Neural cell (in vitro differentiated cells): ENCODE measurements around the gene ATP6AP1. TPM values are rescaled to one million over a fixed set of nuclear protein-coding genes. Genes with fewer than 3 reads are reported as not detected.
"Not testable (repeated sequence)": the region's sequence is repeated elsewhere in the genome, so short reads cannot be mapped to it uniquely, and the experiment has no call there.

Experiments
- H2AFZ ChIP-seq: fragments of 200-600, 300-800 bp; sonication (generic), shearing (Covaris generic); 2 replicates; pipeline ENCODE4 v1.6.0; 2014; ENCODE audit warnings: low read depth, mild to moderate bottlenecking, antibody characterized with exemption, low read length, moderate library complexity
- H3F3A ChIP-seq: fragments of 200-600 bp; shearing (Covaris generic); 2 replicates; pipeline ENCODE4 v1.6.1; 2016; ENCODE audit warnings: mild to moderate bottlenecking, moderate library complexity, mixed read lengths, antibody characterized with exemption, low read length; ENCODE audit not compliant: insufficient read depth, poor library complexity, severe bottlenecking
- H3K27ac ChIP-seq: fragments of 200-600, 300-800 bp; sonication (generic), shearing (Covaris generic); 2 replicates; pipeline ENCODE4 v1.5.1; 2014; ENCODE audit warnings: mild to moderate bottlenecking, low read length, moderate library complexity
- H3K27me3 ChIP-seq: fragments of 300-800, 200-600 bp; sonication (generic), shearing (Covaris generic); 2 replicates; pipeline ENCODE4 v1.6.0; 2014; ENCODE audit warnings: mild to moderate bottlenecking, low read depth, low read length, moderate library complexity; ENCODE audit not compliant: insufficient read depth
- H3K36me3 ChIP-seq: fragments of 300-800, 200-600 bp; sonication (generic), shearing (Covaris generic); 2 replicates; pipeline ENCODE4 v1.5.1; 2014; ENCODE audit warnings: mild to moderate bottlenecking, antibody characterized with exemption, low read length, moderate library complexity; ENCODE audit not compliant: insufficient read depth
- H3K4me2 ChIP-seq: fragments of 300-800, 200-600 bp; sonication (generic), shearing (Covaris generic); 2 replicates; pipeline ENCODE4 v1.6.0; 2014; ENCODE audit warnings: mild to moderate bottlenecking, low read length
- H3K4me3 ChIP-seq: fragments of 300-800, 200-600 bp; sonication (generic), shearing (Covaris generic); 2 replicates; pipeline ENCODE4 v1.5.1; 2014; ENCODE audit warnings: mild to moderate bottlenecking, low read length, moderate library complexity
- H3K79me2 ChIP-seq: fragments of 200-600 bp; shearing (Covaris generic); replicated peaks from 2 replicates; pipeline ENCODE4 v1.6.0; 2014; ENCODE audit warnings: mild to moderate bottlenecking, low read length, moderate library complexity; ENCODE audit not compliant: insufficient read depth
- H3K9ac ChIP-seq: fragments of 300-800, 200-600 bp; sonication (generic), shearing (Covaris generic); 2 replicates; pipeline ENCODE4 v1.6.1; 2016; ENCODE audit warnings: mild to moderate bottlenecking, low read length, mixed read lengths
- H3K9me2 ChIP-seq: fragments of 200-600 bp; shearing (Covaris generic); 2 replicates; pipeline ENCODE4 v1.6.1; 2016; ENCODE audit warnings: mild to moderate bottlenecking, low read length, mixed read lengths; ENCODE audit not compliant: insufficient read depth
- H3K9me3 ChIP-seq: fragments of 200-600, 300-800 bp; sonication (generic), shearing (Covaris generic); 2 replicates; pipeline ENCODE4 v1.6.1; 2016; ENCODE audit warnings: mild to moderate bottlenecking, mixed run types, low read length, moderate library complexity, mixed read lengths
- H4K20me1 ChIP-seq: fragments of 200-600 bp; shearing (Covaris generic); 2 replicates; pipeline ENCODE4 v1.6.1; 2016; ENCODE audit warnings: mild to moderate bottlenecking, mixed run types; ENCODE audit not compliant: insufficient read depth
- EP300 ChIP-seq: fragments of 450-650 bp; conservative IDR thresholded peaks from 2 replicates; pipeline ENCODE4 v1.6.1; 2014; ENCODE audit warnings: antibody characterized with exemption, mild to moderate bottlenecking, moderate library complexity; ENCODE audit not compliant: poor library complexity, severe bottlenecking
- EZH2 ChIP-seq: fragments of 200-600, 300-800 bp; shearing (Covaris generic), sonication (generic); IDR thresholded peaks from 2 replicates; pipeline ENCODE4 v1.6.1; 2014; ENCODE audit warnings: antibody characterized with exemption, low read length, borderline replicate concordance, mild to moderate bottlenecking; ENCODE audit not compliant: insufficient read depth, poor library complexity, severe bottlenecking
- MXI1 ChIP-seq: fragments of 450-650 bp; conservative IDR thresholded peaks from 2 replicates; pipeline ENCODE4 v1.6.1; 2014; ENCODE audit warnings: antibody characterized with exemption, mild to moderate bottlenecking; ENCODE audit not compliant: poor library complexity, severe bottlenecking
- POLR2AphosphoS5 ChIP-seq: IDR thresholded peaks from 2 replicates; pipeline ENCODE4 v1.6.1; 2012
- RAD21 ChIP-seq: fragments of 450-650 bp; conservative IDR thresholded peaks from 2 replicates; pipeline ENCODE4 v1.6.1; 2014; ENCODE audit warnings: antibody characterized with exemption, mild to moderate bottlenecking, moderate library complexity
- SMC3 ChIP-seq: fragments of 450-650 bp; conservative IDR thresholded peaks from 2 replicates; pipeline ENCODE4 v1.6.1; 2014; ENCODE audit warnings: antibody characterized with exemption, mild to moderate bottlenecking, moderate library complexity; ENCODE audit not compliant: poor library complexity
- TAF1 ChIP-seq: IDR thresholded peaks from 2 replicates; pipeline ENCODE4 v1.6.1; 2012; ENCODE audit warnings: low read depth
- polyA plus RNA-seq: library from polyadenylated mRNA; depleted of rRNA; stranded (reverse); fragments of >200 nt; gene quantifications from 2 replicates; pipeline ENCODE4 v1.2.3, GENCODE V29; 2014
- TF ChIP-seq, protein P1 (sequence below): IDR thresholded peaks from 2 replicates; pipeline ENCODE4 v1.6.1; 2012; ENCODE audit warnings: borderline replicate concordance
- TF ChIP-seq, protein P2 (sequence below): fragments of 450-650 bp; IDR thresholded peaks from 2 replicates; pipeline ENCODE4 v1.5.1; 2014; ENCODE audit warnings: antibody characterized with exemption, mild to moderate bottlenecking, moderate library complexity; ENCODE audit not compliant: poor library complexity, severe bottlenecking

The ATP6AP1 gene
- polyA plus RNA-seq, 1 donor from 2014 or later: 126 TPM

DNA sequence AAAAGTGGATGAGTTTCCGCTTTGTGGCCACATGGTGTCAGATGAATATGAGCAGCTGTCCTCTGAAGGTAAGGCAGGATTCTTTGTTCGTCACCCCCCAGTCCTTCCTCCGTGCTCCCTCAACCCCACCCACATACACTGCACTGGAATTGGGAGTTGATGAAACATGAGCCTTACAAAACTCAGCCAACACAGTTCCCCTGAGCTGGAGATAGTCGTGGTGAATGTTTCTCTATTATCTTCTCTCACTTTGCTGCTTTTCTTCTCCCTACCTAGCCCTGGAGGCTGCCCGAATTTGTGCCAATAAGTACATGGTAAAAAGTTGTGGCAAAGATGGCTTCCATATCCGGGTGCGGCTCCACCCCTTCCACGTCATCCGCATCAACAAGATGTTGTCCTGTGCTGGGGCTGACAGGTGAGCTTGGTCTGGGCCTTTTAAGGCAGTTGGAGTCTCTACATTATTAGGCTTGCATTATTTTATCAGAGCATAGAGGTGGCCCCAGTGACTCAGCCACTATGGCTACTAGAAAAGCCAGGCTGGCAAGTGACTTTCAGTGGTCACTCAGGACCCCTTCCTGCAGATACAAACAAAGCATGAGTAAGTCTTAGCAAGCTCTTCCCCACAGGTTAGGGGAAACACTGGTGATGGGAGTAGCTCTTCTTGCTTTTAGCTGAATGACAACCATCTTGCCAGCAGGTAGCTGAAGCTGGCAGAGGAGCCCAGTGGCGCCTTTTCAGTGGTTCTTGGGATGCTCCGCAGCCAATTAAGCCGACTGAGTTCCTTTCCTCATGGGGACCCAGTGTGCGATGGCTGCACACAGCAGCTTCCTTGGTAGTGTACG is 28.7 kb upstream of the ATP6AP1 start (continued):
- TF ChIP-seq, protein P1, sequence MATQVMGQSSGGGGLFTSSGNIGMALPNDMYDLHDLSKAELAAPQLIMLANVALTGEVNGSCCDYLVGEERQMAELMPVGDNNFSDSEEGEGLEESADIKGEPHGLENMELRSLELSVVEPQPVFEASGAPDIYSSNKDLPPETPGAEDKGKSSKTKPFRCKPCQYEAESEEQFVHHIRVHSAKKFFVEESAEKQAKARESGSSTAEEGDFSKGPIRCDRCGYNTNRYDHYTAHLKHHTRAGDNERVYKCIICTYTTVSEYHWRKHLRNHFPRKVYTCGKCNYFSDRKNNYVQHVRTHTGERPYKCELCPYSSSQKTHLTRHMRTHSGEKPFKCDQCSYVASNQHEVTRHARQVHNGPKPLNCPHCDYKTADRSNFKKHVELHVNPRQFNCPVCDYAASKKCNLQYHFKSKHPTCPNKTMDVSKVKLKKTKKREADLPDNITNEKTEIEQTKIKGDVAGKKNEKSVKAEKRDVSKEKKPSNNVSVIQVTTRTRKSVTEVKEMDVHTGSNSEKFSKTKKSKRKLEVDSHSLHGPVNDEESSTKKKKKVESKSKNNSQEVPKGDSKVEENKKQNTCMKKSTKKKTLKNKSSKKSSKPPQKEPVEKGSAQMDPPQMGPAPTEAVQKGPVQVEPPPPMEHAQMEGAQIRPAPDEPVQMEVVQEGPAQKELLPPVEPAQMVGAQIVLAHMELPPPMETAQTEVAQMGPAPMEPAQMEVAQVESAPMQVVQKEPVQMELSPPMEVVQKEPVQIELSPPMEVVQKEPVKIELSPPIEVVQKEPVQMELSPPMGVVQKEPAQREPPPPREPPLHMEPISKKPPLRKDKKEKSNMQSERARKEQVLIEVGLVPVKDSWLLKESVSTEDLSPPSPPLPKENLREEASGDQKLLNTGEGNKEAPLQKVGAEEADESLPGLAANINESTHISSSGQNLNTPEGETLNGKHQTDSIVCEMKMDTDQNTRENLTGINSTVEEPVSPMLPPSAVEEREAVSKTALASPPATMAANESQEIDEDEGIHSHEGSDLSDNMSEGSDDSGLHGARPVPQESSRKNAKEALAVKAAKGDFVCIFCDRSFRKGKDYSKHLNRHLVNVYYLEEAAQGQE: no peak

DNA sequence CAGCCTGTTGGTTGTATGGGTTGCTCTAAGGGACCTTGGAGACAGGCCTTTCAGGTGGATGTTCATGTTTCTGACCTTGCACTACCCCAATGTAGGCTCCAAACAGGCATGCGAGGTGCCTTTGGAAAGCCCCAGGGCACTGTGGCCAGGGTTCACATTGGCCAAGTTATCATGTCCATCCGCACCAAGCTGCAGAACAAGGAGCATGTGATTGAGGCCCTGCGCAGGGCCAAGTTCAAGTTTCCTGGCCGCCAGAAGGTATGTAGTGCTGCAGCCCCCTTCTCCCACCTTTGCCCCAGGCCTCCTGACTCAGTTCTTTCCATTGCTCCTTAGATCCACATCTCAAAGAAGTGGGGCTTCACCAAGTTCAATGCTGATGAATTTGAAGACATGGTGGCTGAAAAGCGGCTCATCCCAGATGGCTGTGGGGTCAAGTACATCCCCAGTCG is 28.1 kb upstream of the ATP6AP1 start:
- H4K20me1 ChIP-seq, H3K4me3 ChIP-seq, H3K4me2 ChIP-seq, H3K79me2 ChIP-seq, H3K36me3 ChIP-seq, H2AFZ ChIP-seq, H3K9me2 ChIP-seq, H3K9me3 ChIP-seq, H3K27ac ChIP-seq, H3K27me3 ChIP-seq, H3K9ac ChIP-seq, H3F3A ChIP-seq: not testable (repeated sequence)

DNA sequence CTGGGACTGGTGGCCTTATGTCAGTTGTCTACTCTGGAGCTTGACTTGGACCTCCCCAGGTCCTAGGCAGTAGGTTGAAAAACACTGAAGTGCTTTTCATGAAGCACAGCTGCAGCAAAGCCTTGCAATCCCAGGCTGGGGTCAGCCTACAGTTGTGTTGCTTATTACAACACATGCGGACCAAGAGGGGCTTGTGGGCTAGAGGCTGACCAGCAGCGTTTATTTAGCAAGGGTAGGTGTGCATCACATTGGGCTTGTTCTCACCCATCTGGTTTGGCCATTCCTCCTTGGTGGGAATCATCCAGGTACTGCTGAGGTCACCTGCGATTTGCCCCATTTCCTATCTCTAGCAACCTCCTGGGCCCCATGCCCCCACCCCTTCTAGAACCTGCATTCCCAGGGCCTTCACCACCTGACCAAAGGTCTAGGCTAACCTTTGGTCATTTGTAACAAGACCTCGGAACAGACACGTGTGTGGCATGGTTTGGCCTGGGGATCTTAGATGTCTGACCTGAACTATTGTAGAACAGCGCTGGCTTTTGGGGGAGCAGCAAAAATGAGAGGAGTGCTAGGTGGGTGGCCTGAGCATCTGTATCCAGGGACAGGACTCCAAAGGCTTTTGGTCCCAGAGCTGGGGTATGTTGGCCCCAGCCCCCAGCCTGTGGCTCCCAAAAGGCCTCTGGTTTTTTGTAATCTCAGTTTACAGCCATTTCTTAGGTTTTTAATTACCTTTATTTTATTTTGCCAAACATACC is 27.3 kb upstream of the ATP6AP1 start:
- no peak overlapping the region for H3K9ac ChIP-seq
- no peaks in the 10 kb centered on the region for H3K9me3 ChIP-seq
- H2AFZ ChIP-seq: no peak overlapping the region
- H3K36me3 ChIP-seq: no peaks in the 10 kb centered on the region
- no peak for TF ChIP-seq EZH2
- no peak for TF ChIP-seq EP300
- TF ChIP-seq MXI1: no peak
- TF ChIP-seq, protein P2, sequence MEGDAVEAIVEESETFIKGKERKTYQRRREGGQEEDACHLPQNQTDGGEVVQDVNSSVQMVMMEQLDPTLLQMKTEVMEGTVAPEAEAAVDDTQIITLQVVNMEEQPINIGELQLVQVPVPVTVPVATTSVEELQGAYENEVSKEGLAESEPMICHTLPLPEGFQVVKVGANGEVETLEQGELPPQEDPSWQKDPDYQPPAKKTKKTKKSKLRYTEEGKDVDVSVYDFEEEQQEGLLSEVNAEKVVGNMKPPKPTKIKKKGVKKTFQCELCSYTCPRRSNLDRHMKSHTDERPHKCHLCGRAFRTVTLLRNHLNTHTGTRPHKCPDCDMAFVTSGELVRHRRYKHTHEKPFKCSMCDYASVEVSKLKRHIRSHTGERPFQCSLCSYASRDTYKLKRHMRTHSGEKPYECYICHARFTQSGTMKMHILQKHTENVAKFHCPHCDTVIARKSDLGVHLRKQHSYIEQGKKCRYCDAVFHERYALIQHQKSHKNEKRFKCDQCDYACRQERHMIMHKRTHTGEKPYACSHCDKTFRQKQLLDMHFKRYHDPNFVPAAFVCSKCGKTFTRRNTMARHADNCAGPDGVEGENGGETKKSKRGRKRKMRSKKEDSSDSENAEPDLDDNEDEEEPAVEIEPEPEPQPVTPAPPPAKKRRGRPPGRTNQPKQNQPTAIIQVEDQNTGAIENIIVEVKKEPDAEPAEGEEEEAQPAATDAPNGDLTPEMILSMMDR: no peak
- no peak for TF ChIP-seq RAD21
- TF ChIP-seq POLR2AphosphoS5: no peak
- TF ChIP-seq TAF1: no peak
- TF ChIP-seq, protein P1: no peak
- TF ChIP-seq SMC3: no peak
- H3K4me2 ChIP-seq: no peak overlapping the region
- no peak overlapping the region for H3K4me3 ChIP-seq
- H3K27ac ChIP-seq: no peak overlapping the region
- peaks cover 5% of the 10 kb centered on the region for H4K20me1 ChIP-seq
- no peaks in the 10 kb centered on the region for H3K27me3 ChIP-seq
- H3K79me2 ChIP-seq: peaks cover 4% of the 10 kb centered on the region
- H3F3A ChIP-seq: no peaks in the 10 kb centered on the region
- H3K9me2 ChIP-seq: no peaks in the 10 kb centered on the region
